ENCODE measurements around the gene CAMK2D.

The CAMK2D gene

DNA sequence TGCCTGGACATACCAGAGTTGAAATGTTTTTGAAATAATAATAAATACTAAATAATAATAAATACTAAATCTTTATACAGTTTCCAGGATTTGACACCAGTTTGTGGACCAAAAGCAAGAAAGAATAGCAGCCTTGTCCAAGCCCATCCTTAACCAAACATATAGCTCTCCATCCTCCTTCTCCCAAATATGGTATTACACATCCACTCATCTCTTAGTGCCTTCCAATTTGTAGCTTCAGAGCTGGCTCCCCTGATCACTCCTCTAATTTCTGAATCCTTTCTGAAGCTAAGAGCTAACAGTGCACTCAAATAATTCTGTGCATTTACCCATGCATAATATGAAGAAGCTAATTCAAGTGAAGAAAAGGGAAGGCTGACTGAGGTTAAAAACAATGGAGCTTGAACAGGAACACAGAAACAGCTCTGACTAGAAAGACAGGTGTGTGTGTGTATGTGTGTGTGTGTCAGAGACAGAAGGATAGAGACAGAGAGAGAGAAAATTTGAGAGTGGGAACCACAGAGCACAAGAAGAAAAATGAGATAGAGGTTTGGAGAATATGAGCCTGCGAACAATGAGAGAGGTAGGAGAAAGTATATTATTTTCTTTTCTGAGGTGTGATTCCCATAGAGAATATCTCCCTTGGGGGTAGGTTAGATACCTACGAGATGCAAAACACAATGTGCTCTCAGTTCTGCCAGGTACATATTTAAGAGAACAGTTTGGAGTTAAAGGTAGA lies 123.5 kb downstream of the CAMK2D start:
- DNase-seq (ENCODE audit: low read depth), result no peak

DNA sequence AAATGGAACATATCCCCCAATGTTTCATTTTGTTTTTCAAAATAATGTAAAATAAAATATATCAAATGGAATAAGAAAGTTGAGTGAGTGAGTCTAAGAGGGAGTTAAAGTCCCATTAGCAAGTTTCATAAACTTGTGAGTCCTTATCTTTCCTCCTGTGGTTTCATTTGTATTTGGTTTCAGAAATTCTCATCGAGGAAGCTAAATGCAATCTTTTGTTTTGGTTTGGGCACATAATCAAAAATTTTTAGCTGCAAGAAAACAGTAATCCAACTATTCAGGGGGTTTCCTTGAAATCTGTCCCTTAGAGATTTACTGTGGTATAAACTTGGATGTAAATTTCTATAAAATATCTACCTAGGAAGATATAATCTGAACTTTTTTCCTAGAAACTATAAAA lies 124.2 kb downstream of the CAMK2D start:
- no peak for DNase-seq (ENCODE audit: low read depth)

DNA sequence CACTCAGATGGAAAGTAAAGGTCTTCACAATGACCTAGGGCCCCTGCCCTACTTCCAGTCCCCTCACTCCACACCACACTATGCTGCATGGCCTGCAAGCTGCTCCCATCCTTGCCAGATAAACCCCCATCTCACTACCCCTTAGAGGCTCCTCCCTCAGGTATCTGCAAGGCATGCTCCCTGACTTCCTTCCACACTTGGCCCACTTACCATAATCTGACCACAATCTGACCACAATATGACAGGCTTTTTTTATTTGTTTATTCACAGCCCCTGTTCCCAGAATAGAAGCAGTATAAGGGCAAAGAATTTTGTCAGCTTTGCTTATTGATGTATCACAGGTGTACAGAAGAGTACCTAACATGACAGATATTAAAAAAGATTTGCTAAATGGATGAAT lies 124.7 kb downstream of the CAMK2D start:
- DNase-seq (ENCODE audit: low read depth), result no peak

DNA sequence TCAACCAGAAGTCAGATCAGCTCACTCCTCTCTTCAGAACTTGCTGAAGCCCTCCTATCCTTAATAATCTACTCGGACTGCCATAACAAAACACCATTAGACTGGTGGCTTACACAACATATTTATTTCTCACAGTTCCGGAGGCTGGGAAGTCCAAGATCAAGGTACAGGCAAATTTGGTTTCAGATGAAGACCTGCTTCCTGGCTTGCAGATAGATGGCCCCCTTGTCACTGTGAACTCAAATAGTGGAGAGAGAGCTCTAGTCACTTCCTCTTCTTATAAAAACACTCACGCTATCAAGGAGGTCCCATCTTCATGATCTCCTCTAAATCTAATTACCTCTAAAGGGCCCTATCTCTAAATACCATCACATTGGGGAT lies 125.1 kb downstream of the CAMK2D start:
- DNase-seq (ENCODE audit: low read depth), result no peak

DNA sequence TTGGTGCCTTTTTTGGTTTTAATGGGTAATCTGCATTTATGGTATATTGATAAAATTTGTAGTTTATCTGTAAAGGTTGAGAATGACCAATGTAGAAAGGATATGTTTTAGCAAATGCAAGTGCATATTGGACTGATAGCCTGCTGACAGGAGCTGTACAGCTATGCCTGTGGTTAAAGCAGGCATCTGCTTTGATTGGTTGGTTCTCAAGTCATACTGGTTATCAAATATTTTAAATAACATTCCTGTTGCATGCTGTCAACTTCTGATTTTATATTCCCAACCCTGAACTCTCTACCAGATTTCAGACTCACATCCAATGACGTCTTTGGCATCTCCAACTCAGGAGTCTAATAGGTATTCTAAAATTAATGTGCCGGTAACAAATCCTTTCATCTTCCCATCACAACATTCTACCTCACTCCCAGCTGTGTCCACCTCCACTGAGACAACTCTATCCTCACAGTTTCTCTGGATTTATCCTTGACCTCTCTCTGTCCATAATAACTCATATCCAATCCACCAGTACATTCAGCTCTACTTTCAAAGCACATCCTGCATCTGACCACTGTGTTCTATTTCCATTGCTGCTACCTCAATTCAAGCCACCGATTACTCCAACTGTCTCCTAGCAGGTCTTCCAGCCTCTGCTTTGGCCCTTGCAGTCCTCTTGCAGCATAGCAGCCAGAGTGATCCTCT lies 125.7 kb downstream of the CAMK2D start:
- no peak for DNase-seq (ENCODE audit: low read depth)

DNA sequence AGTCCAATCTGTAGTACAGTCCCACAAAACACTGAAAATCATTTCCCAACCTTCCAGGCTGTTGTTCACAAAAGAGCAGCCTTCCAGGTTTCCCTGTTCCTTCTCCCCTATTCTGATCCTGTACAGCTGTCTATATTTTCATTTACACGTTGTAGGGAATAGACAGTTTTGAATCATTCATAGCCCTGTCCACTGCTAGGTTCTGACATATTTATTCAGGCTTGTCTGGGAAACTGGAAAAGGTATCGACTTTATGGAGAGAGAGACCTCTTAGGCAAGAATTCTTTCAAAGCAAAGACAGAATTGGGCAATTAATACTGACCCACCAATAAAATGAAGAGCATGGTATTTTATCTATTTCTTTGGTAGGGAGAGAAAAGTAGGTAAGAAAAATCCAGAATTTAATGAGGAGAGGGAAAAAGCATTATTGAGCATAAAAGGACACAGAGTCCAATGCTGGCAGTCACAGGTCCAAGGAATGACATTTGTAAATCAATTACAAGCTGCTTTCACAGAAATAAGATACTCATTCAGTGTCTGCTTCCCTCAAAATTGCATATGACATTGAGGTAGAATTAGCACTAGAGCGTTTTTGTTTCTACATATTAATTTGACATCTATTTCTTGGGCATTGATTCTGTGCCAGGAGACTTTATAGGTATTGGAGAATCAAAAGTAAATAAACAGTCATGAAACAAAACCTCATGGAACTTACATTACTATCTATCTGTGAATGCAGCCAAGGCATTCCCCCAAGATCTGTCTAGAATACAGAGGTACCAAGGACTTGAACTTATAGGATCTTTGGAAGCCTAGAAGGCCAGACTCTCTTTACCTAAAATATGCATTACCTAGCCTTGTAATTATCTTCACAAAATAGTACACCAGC lies 127.2 kb downstream of the CAMK2D start:
- no peak for DNase-seq (ENCODE audit: low read depth)

- no peak for DNase-seq (ENCODE audit: low read depth)
Measured at GRCh38 chr4:113633467-113633866, 128.1 kb downstream of the CAMK2D start.

DNA sequence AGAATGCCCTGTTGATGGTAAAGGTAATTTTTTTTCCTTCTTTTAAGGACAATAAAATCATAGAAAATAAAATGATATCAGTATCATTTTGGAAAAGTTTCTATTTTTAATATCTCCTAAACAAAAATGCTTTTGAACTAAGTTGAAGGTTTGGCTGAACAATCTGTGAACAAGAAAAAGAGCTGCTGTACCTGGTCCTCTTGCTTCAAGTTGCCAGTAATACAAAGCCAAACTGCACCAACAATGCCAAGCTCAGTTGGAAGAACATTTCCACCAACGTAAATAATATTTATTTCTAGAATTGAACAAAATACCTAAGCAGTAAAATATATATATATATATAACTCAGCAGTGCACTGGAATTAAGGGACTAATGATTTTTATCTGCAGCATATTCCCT lies 132.8 kb downstream of the CAMK2D start:
- no peak for DNase-seq (ENCODE audit: low read depth)

DNA sequence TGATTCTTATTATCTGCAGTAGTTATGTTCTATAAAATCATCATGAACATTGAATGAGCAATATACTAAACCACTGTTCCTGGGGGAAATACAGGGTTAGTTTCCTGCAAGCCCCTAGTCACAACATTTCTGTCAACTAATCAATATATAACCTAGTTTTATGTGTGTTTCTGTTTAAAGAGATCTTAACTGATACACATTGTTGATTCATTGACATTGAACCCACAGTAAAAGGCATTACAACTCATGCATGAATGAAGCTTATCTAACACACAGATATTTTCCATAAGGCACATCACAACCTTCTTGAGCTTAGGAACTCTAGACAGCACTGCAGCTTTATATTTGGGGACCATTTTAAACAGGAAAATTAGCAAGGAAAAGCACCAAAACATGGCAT lies 134.2 kb downstream of the CAMK2D start:
- DNase-seq (ENCODE audit: low read depth), result no peak

- DNase-seq (ENCODE audit: low read depth), result no peak
Measured at GRCh38 chr4:113625902-113626301, 135.6 kb downstream of the CAMK2D start.

DNA sequence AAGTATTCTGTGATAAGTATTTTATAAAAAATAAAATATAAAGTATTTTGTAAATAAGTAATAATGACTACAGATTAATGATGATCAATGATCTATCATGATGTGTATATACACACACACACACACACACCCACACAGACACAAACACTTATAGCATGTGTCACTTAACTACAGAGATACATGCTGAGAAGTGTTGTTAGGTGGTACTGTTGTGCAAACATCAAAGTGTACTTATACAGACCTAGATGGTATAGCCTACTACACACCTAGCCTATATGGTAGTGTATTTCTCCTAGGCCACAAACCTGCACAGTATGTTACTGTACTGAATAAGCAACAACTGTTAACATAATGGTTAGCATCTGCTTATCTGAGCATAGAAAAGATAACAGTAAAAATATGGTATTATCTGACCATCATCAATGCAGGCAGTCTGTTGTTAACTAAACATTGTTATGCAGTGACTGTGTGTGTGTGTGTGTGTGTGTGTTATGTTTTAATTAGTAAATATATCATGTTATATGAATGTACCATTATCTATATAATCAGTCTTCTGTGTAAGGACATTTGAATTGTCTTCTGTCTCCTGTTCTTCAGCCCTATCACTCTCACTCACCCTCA lies 138.2 kb downstream of the CAMK2D start:
- no peak for DNase-seq (ENCODE audit: low read depth)

- no peak for DNase-seq (ENCODE audit: low read depth)
Measured at GRCh38 chr4:113621633-113622032, 139.9 kb downstream of the CAMK2D start.

GRCh38 chr4:113620032-113620431 lies 141.5 kb downstream of the CAMK2D start:
- no peak for DNase-seq (ENCODE audit: low read depth)

DNA sequence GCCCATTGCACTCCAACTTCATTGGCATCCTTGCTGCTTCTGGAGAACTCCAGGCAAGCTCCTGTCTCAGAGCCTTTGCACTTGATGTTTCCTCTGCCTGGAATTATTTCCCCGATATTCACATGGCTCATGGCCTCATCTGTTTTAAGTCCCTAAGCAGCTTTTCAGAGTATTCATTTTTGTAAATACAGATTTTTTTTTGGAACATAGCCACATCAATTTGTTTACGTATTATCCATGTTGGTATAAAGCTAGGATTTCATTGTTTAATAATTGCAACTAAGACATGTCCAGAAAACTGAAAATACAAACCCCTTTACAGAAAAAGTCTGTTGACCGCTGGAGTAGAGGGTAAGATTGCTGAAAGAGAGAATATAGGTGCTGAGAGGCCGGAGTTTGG lies 142.0 kb downstream of the CAMK2D start:
- DNase-seq (ENCODE audit: low read depth), result no peak

DNA sequence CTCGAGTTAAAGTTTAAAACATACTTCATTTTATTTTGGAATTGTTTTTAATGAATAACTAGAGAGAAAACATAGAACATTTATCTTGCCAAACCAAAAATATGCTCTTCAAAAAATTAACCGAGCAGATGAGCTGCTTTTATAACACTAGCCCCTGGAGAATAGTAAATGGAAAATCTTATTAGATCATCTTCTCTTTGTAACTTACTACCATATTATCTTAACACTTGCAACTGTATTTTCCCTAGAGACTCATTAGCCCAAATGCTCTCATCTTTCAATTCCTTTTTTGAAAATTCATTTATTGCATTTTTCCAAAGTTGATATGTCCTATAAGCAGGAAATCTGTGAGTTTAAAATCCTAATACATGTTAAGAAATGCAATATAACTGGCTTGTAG lies 143.3 kb downstream of the CAMK2D start:
- no peak for DNase-seq (ENCODE audit: low read depth)

DNA sequence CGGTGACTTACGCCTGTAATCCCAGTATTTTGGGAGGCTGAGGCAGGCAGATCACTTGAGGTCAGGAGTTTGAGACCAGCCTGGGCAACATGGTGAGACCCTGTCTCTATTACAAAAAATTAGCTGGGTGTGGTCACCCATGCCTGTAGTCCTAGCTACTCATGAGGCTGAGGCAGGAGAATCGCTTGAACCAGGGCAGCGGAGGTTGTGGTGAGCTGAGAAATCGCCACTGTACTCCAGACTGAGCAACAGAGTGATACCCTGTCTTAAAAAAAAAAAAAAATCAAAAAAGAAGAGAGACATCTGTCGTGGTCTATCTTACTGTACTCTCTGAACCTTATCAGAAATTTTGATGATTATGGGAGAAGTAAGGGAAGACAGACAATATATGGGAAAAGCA lies 144.3 kb downstream of the CAMK2D start:
- DNase-seq (ENCODE audit: low read depth), result no peak

DNA sequence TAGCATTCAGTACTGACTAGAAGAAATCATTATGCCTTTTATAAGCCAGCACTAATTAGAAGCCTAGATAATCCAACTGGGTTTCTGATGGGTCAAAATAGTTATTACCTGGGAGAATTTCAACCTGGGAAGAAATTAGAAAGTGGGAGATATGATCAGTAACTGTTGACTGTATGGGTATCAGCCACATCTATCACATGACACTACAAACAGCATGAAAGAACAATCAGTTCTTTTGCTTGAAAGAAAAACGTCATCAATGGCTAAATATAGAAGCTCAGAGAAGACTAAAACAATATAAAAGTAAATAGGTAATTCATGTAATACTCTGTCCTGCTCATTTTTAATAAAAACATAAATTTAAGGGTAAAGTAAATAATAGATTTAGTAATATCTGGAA lies 145.1 kb downstream of the CAMK2D start:
- DNase-seq (ENCODE audit: low read depth), result no peak

DNA sequence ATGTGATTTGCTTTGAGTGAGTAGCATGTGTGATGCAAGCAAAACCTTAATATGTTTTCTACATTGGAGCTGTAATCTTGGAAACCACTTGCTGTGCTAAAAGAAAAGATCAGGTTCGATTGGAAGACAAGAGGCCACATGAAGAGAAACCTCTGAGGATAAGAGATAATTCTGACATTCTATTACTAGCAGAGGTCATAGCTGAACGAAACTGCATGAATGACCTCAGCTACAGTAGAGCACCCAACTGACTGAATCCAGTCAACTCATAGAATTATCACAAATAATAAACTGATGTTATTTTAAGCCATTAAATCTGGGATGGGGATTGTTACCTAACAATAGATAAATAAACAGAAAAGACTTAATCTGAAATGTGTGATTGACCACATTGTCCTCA lies 147.1 kb downstream of the CAMK2D start:
- no peak for DNase-seq (ENCODE audit: low read depth)

GRCh38 chr4:113613503-113613902 lies 148.0 kb downstream of the CAMK2D start:
- no peak for DNase-seq (ENCODE audit: low read depth)

DNA sequence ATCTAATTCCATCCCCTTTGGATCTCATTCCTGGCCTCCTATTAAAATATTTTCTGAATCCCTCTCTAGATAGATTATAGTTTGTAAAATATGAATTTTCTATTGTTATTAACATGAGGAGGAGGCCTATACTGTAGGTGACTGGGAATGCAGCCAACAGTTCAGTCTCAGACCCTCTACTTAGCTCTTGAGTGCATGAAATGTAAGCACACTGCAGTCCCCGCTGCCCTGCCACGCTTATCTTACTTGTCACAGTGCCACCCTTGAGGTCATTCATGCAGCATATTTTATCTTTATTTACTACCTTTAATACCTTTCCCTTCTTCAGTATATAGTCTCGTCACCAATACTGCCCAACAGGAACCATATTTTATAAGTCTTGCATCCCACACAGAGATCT lies 151.0 kb downstream of the CAMK2D start:
- no peak for DNase-seq (ENCODE audit: low read depth)

GRCh38 chr4:113607998-113608397 lies 153.5 kb downstream of the CAMK2D start:
- no peak for DNase-seq (ENCODE audit: low read depth)

DNA sequence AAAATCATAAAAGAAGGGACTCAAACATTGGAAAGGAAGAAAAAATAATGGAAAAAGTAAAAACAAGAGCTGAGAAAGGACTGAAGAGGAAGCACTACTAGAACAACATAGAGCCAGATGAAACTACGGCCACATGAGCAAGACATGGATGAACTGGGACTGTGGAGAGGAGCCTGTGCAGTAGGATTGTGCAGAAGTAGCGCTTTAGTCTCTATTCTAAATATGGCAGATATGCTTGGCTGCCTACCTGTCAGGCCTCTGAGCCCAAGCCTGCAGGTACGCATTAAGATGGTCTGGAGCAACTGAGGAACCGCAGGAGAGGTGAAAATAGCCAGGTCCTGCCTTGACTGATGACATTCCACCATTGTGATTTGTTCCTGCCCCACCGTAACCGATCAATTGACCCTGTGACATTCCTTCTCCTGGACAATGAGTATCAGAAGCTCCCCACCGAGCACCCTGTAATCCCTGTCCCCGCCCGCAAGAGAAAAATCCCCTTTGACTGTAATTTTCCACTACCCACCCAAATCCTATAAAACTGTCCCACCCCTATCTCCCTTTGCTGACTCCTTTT lies 154.3 kb downstream of the CAMK2D start:
- no peak for DNase-seq (ENCODE audit: low read depth)

Measured in T-helper 22 cell (primary cell).